ENCODE results near the gene SLC23A2.

DNA sequence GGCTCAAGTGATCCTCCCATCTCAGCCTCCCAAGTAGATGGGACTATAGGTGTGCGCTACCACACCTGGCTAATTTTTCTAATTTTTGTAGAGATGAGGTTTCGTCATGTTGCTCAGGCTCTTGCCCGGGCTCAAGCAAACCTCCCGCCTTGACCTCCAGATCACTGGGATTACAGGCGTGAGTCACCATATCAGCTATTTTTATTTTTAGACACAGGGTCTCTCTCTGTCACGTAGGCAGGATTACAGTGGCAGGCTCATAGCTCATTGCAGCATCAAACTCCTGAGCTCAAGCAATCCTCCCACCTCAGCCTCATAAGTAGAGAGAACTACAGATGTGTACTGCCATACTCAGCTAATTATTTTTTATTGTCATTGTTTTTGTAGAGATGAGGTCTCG, 41.7 kb downstream of the SLC23A2 start:
- TF ChIP-seq, protein P1, sequence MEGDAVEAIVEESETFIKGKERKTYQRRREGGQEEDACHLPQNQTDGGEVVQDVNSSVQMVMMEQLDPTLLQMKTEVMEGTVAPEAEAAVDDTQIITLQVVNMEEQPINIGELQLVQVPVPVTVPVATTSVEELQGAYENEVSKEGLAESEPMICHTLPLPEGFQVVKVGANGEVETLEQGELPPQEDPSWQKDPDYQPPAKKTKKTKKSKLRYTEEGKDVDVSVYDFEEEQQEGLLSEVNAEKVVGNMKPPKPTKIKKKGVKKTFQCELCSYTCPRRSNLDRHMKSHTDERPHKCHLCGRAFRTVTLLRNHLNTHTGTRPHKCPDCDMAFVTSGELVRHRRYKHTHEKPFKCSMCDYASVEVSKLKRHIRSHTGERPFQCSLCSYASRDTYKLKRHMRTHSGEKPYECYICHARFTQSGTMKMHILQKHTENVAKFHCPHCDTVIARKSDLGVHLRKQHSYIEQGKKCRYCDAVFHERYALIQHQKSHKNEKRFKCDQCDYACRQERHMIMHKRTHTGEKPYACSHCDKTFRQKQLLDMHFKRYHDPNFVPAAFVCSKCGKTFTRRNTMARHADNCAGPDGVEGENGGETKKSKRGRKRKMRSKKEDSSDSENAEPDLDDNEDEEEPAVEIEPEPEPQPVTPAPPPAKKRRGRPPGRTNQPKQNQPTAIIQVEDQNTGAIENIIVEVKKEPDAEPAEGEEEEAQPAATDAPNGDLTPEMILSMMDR (IDR thresholded peaks at IDR 0.05): no peak
- no peak for TF ChIP-seq POLR2A (IDR thresholded peaks at IDR 0.05)
